AG20443 (cell line): Measurements from ENCODE around the gene RNPS1.

Experiments used
- DNase-seq: peaks from one replicate; pipeline ENCODE4 v3.0.0; 2012; ENCODE audit warnings: low spot score, mixed read lengths

The RNPS1 gene

DNA sequence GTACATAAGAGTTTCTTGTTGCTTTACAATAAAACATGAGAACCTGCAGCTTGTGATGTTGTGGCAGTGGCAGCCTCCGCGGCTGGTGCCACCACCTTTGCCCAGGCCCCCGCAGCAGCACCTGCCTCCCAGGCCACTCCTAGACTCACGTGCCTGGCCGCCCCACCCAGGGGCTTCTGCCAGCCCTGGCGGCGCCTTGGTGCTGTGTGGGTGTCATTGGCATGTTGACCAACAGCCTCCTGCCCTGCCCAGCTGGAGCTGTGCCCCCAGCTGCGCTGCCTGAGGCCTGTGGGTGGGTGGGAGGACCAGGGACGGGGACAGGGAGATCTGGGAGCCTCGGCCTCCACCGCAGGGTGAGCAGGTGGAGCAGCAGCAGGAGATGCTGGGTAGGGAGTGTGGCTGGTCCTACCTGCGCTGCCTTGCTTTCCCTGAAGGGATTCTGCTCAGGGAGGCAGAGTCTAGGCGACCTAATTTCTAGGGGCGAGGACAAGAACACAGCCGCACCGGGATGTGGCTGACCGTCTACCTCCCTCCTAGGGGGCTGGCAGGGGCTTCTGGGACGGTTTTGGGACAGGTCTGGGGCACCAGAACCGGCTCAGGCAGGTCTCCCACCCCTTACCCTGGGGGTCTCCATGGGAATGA, 32.1 kb downstream of the RNPS1 start:
- no peak for DNase-seq

DNA sequence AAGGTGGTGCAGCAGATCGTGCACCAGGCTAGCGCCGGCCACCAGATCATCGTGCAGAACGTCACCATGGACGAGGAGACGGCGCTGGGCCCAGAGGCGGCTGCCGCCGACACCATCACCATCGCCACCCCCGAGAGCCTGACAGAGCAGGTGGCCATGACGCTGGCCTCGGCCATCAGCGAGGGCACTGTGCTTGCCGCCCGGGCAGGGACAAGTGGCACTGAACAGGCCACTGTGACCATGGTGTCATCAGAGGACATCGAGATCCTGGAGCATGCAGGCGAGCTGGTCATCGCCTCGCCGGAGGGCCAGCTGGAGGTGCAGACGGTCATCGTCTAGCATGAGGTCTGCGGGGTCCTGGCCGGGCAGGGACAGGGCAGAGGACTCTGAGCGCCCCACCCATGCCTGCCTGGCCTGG, 32.7 kb downstream of the RNPS1 start:
- DNase-seq, result no peak

DNA sequence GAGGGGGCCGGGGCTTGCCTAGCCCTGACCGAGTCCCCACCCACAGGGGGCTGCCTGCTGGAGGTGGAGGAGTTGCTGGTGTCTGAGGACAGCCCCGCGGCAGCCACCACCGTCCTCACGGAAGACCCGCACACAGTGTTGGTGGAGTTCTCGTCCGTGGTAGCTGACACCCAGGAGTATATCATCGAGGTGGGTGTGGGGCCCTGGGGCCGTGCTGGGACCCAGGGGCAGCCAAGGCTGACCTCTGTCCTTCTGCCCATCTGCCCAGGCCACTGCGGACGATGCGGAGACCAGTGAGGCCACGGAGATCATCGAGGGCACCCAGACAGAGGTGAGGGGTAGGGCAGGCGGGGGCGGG, 33.1 kb downstream of the RNPS1 start:
- DNase-seq, result no peak

DNA sequence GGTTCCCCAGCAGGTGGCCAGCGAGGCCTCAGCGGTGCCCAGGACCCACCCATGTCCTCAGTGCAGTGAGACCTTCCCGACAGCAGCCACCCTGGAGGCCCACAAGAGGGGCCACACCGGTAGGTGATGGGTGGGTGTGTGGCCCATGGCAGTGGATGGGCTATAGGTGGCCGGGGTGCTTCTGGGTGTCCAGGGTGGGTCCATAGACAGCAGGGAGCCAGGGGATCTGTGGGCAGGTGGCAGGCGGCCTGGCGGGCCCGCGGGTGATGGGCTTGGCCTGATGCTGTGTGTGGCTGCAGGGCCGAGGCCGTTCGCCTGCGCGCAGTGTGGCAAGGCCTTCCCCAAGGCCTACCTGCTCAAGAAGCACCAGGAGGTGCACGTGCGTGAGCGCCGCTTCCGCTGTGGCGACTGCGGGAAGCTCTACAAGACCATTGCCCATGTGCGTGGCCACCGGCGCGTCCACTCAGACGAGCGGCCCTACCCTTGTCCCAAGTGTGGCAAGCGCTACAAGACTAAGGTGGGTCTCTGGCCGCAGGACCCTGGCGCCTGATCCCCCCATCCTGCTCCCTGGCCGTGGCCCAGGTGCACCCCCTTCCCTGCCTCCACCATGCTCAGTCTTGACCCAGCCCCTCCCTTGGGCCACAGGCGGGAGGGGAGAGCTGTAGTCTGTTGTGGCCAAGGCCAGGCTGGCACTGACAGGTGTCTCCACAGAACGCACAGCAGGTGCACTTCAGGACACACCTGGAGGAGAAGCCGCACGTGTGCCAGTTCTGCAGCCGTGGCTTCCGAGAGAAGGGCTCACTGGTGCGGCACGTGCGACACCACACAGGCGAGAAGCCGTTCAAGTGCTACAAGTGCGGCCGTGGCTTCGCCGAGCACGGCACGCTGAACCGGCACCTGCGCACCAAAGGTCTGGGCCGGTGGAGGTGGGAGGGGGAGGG, 33.8 kb downstream of the RNPS1 start:
- DNase-seq, result no peak

DNA sequence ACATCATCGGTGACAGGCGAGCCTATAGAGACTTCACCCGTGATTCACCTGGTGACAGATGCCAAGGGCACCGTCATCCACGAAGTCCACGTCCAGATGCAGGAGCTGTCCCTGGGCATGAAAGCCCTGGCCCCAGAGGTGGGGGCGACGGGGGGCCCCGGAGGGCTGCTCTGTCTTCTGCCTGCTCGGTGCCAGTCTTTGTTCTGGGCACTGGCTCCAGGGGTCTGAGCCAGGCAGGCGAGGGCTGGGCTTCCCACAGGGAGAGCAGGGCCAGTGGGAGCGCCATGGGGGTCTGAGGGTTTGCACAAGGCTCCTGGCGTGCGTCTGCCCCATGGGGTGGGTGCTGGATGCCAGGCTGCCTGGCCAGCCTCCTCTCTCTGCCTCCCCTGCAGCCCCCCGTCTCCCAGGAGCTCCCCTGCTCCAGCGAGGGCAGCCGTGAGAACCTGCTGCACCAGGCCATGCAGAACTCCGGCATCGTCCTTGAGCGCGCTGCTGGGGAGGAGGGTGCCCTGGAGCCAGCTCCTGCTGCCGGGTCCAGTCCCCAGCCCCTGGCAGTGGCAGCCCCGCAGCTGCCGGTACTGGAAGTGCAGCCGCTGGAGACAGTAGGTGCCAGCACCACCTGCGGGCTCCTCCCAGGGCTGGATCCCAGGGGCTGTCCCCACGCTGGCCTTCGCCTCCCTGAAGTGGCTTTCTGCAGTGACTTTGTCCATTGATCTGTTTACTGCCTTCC, 34.7 kb downstream of the RNPS1 start:
- DNase-seq, result no peak

DNA sequence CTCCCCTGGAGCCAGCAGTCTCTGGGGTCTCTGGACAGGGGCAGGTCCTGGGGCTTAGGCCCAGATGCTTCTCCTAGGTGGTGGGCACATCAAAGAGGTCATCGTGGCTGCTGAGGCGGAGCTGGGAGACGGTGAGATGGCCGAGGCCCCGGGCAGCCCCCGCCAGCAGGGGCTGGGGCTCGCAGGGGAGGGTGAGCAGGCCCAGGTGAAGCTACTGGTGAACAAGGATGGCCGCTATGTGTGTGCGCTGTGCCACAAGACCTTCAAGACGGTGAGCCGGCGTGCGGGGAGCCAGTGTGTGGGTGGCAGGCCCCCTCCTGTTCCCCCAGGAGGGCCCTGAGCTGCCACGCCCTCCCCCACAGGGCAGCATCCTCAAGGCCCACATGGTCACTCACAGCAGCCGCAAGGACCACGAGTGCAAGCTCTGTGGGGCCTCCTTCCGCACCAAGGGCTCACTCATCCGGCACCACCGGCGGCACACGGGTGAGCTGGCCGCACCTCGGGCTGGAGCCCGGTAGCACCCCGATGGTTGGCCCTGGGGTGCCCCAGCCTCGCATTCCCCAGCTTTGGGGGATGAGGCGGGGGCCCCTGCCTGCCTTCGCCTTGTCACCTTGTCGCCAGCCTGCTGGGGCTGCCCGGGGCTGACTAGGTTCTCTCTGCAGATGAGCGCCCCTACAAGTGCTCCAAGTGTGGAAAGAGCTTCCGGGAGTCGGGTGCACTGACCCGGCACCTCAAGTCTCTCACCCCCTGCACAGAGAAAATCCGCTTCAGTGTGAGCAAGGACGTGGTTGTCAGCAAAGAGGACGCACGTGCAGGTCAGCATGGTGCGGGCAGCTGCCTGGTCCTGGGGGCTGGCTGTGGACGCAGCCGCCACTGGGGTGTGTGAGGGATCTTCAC, 35.6 kb downstream of the RNPS1 start:
- no peak for DNase-seq

DNA sequence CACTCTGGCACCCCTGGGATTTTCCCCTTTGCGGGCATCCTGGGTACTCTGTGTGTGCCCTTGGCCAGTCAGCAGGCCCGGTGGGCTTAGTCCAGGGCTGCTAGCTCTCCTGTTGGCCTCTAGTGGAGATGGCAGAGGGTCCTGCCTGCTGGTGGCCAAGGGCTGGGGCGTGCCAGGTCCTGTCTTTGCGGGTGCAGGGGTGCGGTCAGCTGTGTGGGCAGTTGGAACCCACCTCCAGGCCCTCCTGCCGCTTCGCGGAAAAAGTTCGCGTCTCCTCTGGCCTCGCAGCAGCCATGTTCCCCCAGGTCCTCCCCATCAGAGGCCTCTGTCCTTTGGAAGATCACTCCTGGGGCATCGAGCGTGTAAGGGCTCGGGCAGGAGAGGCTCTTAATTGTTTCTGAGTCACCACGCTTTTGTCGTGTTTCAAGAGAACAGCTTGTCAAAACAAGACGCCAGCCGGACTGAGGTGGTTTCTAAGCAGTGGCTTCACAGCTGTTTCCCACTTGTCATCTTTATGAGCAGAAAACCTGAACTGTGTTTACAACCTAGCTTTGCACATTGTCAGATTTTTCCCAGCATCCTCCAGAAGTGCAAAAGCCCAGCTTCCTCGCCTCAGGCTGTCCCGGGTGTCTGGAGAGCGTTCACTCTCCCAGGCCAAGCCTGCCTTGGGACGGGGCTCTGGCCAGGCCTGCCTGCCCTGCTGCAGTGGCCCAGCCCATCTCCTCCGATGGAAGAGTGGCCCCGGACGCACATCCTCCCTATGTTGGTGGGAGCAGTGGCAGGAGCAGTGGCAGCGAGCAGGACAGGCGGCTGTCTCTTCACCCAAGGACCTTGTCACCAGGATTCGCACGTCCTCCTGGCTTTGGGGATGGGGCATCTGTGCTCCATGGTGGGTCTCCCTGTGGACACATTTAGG, 36.7 kb downstream of the RNPS1 start:
- DNase-seq, result no peak

DNA sequence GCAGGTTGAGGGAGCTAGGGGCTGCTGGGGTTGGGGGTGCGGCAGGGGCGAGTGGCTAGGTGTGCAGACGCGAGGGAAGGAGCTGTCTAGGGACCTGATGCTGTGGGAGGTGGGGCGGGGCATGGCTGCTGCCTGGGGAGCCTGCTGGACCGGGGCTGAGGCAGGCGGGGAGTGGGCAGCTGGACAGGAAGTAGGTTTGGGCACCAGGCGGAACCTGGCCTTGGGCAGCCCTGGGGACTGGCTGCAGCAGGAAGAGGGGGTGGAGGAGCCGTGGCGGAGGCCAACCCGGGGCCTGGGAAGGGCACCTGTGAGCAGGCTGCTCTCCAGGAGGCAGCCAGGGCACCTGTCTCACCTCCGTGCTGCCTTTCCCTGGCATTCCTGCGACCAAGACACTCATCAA, 37.5 kb downstream of the RNPS1 start:
- DNase-seq, result no peak

DNA sequence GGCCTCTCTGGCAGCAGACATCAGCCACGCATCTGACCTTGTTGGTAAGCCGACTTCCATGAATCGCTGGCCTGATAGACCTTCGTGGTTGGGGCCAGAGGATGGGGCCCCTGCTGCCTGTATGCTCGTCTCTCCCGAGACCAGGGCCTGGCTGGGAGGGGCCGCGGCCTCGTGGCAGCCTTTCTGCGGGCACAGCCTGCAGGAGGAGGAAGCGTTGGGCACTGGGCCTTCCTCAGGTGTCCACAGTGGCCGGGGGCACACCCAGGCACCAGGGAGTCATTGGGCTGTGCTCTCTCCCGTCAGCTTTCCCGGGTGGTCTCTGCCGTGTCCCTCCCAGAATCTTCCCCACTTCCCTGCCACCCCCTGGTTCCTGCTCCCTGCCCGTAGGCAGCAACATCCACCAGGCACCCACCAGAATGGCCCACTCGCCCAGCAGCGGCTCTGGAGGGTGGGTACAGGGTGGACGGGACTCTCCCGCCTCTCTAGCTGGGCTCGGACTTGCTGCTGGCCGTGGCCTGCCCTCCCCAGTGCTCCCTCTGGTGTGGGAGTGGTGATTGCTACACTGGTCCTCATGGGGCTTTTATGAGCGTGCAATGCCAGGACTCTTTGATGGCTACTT, 38.2 kb downstream of the RNPS1 start:
- DNase-seq, result no peak

DNA sequence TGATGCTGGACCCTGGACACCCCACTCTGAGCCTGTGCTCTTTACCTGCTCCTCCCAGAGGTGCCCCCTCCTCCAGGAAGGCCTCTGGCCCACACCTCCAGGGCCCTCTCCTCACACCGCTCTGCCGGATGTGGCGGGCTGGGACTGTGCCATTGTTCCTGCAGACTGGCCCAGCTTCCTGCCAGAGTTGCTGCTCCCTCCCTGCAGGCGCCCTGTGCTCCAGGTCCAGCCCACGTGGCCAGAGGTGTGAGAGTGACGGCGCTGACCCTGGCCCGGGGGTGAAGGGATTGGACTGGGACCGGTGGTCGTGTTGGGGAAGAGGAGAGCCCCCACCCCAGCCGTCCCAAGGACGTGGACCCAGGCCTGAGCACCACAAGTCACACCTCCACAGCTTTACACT, 38.8 kb downstream of the RNPS1 start:
- DNase-seq, result no peak

DNA sequence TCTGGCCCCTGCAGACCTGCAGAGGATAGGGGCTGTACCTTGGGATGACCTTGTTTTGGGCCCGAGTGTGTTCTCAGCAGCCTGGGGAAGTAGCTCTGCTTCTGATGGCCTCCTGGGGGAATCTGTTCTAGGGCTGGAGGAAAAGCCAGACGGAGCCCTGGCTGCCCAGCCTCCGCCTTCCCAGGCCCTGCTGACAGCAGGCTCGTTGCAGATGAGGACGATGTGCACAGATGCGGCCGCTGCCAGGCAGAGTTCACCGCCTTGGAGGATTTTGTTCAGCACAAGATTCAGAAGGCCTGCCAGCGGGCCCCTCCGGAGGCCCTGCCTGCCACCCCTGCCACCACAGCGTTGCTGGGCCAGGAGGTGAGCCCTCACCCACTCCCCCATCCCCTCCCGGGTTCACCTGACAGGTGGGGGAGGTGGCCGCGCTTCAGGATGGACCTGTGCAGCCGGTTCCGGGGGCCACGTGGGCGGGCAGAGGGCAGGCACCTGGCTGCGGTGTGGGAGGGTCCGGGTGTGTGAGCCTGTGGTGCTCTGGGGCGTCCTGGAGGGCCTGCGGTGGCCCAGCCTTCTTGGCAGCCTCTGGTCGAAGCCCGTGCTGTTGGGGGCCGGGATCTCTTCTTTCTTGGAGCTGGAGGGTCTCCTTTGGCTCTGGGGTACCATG, 39.6 kb downstream of the RNPS1 start:
- no peak for DNase-seq

DNA sequence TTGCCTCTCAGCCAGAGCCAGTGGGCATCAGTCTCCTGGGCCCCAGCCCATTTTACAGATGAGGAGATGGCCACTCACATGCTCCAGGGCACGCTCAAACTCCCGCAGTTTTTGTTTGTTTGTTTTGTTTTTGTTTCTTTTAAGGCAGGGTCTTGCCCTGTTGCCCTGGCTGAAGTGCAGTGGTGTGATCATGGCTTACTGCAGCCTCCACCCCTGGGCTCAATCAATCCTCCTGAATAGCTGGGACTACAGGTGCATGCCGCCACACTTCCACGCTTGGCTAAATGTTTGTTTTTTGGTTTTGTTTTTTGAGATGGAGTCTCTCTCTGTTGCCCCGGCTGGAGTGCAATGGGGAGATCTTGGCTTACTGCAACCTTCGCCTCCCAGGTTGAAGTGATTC, 41.0 kb downstream of the RNPS1 start:
- DNase-seq, result no peak

DNA sequence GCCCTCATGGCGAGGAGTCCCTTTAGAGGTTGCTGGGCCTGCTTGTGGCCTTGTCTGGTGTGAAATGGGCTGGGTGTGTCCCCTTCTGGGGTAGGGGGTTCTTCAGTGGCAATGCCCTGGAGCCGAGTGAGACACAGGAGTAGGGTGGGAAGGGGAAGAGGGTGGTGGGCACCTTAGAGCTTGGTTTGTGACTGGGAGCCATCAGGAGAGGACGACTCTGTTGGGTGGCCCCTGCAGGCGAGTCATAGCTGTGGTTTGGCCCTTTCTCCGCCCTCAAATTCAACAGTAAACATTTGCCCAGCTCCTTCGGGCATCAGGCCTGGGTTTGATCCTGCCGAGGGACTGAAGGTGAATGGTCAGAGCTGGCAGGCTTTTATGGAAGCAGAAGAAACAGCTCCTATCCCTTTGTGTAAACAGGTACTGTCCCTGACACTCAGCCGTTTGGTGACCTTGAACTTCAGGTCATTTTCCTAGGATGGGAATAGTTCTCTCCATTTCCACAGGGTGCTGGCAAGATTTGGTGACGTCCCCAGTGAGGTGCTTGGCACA, 41.6 kb downstream of the RNPS1 start:
- no peak for DNase-seq

DNA sequence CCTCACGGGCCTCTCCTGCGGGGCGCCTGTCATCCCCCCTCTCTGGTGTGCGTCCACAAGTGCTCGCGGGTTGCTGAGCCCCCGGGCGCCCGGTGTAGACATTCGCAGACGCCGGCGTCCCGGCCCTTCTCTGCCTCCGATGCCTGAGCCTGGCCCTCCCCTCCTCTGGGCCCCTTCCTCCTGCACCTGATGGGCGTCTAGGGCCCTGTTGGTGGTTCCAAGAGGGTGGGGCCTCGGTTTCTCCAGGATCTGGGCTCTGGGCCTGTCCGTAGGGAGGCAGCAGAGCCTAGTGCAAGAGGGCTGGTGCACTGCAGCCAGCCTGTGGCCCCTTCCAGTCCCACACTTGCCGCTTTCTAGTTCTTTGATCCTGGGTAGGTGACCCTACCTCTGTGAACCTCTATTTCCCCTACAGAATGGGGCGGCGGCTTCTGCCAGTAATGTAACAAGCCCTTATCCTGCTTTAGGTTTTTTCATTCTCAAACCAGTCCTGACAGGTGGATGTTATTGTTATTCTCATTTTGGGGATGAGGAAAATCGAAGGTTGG, 43.9 kb downstream of the RNPS1 start:
- DNase-seq, result peak; percentile 76

DNA sequence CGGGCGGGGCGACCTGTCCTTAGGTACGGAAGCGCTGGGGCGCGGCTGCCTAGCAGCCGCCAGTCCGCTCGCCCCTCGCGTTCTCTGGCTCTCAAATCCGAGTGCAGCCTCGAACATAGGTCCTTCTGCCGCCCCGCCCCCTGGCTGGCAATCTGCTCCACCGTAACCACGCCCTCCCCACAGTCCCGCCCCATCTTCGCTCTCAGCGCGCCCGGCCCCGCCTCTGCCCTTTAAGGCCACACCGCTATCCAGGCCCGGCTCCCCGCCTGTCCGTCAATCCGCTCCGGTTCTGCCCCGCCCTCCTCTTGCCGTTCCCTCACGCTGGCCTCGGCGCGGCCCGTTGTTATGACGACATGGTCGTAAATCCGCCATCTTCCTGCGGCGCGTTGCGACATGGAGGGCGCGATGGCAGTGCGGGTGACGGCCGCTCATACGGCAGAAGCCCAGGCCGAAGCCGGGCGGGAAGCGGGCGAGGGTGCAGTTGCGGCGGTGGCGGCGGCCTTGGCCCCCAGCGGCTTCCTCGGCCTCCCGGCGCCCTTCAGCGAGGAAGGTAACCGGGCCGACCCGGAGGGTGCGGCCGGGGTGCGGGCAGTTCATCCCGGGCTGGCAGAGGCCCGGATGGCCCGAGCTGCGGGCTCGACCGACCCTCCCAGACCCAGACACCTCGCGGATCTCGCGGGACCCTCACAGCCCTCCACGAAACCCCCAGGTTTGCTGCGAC, 44.5 kb downstream of the RNPS1 start, which contains the start of gene E4F1:
E4F1 (plus strand) TSS at position 371 of the 721 bp plus-strand sequence; CDS start at position 394, 23 bp downstream.
- peak; percentile 100 for DNase-seq

DNA sequence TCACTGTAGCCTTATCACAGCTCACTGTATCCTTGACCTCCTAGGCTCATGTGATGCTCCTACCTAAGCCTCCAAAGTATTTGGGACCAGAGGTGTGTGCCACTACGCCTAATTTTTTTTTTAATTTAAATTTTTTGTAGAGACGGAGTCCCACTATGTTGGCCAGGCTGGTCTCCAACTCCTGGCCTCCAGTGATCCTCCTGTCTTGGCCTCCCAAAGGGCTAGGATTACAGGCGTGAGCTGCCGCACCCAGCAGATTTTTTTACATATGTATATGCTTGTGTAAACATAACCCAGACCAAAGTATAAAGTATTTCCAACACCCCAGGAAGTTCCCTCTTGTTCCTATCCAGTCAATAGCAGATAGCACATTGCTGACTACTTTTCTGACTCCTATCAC, 51.6 kb downstream of the RNPS1 start:
- no peak for DNase-seq

DNA sequence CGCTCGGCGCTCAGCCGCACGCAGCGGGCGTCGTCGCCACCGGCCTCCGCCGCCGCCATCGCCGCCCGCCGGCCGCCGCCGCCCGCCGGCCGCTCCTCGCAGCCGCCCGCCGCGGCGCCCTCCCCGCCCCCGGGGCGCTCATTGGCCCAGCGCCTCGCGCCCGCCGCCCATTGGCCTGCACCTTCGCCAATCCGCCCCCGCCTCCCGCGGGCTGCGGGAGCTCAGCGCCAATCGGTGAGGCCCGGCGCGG, 53.3 kb downstream of the RNPS1 start, which contains the start of gene PGP:
PGP (minus strand) TSS at position 122 of the 250 bp plus-strand sequence; CDS start at position 59, 63 bp downstream.
- no peak for DNase-seq
